Peyer's patch (tissue), 4 donors: ENCODE data around the gene IGF1.

ENCODE experiments used
- POLR2A ChIP-seq, 2 donors: fragments of 450-650 bp; IDR thresholded peaks; one replicate each; pipeline ENCODE4 v1.5.1; 2017; ENCODE audit warnings: antibody characterized with exemption in 2 of 2, mild to moderate bottlenecking in 2 of 2, moderate library complexity in 2 of 2
- TF ChIP-seq, protein P1 (sequence below), 6 experiments: fragments of 450-650 bp in 4 of 6; fragments of 200-600 bp in 2 of 6; sonication (generic) in 1 of 6; IDR thresholded peaks; one replicate each; pipeline ENCODE4 v1.5.1; 2017 to 2019; ENCODE audit warnings: antibody characterized with exemption in 6 of 6, mild to moderate bottlenecking in 3 of 6, moderate library complexity in 1 of 6

DNA sequence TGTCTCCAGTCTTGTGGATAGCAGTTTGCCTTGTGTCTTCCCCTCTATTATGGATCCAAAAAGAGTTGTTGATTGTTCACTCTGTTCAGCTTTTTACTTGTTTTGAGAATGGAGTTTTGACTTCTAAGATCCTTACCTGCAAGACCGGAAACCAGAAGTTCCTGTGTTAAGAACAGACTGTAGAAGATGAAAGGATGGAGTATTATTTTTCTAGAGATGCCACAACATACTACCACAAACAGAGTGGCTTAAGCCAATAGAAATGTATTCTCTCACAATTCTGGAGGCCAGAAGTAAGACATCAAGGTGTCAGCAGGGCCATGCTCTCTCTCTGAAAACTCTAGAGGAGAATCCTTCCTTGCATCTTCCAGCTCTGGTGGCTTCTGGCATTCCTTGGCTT lies 95.0 kb downstream of the IGF1 start:
- TF ChIP-seq, protein P1, sequence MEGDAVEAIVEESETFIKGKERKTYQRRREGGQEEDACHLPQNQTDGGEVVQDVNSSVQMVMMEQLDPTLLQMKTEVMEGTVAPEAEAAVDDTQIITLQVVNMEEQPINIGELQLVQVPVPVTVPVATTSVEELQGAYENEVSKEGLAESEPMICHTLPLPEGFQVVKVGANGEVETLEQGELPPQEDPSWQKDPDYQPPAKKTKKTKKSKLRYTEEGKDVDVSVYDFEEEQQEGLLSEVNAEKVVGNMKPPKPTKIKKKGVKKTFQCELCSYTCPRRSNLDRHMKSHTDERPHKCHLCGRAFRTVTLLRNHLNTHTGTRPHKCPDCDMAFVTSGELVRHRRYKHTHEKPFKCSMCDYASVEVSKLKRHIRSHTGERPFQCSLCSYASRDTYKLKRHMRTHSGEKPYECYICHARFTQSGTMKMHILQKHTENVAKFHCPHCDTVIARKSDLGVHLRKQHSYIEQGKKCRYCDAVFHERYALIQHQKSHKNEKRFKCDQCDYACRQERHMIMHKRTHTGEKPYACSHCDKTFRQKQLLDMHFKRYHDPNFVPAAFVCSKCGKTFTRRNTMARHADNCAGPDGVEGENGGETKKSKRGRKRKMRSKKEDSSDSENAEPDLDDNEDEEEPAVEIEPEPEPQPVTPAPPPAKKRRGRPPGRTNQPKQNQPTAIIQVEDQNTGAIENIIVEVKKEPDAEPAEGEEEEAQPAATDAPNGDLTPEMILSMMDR (IDR thresholded peaks at IDR 0.05), result no peak
- TF ChIP-seq POLR2A (IDR thresholded peaks at IDR 0.05), result no peak
